ENCODE data around the gene LHFPL5. TPM values are rescaled to one million over a fixed set of nuclear protein-coding genes. Genes with fewer than 3 reads are reported as not detected.

The LHFPL5 gene
- total RNA-seq, 1 experiment from 2014 or later, result 0.71 TPM

DNA sequence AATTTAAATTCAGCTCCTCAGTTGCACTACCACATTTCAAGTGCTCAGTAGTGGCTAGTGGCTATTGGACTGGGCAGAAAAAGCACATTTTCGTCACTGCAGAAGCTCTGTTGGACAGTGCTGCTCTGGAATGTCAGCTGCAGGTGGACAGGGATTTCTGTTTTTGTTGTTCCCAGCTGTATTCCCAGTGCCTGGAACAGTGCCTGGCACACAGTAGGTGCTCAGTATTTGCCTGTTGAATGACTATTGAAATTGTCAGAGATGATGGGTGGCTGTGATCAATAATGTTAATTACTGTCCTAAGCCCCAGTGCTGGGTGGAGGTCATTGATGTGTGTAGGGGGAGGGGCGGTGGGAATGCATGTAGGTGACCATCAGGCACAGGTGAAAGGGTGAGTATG lies 18.9 kb upstream of the LHFPL5 start:
- no peak overlapping the region for H3K9ac ChIP-seq (ENCODE audit: low read length)
- H3K4me1 ChIP-seq (ENCODE audit: control insufficient read depth in 1 of 2, insufficient read depth in 2 of 2, low read length in 2 of 2), result peaks cover 6 to 10% of the 10 kb centered on the region in 2 experiments; a peak in 3 of 4 replicates
- DNase-seq (ENCODE audit: low read depth, low spot score), result no peak
- H4K20me1 ChIP-seq (ENCODE audit: insufficient read depth), result no peaks in the 10 kb centered on the region
- no peak overlapping the region for H3K4me3 ChIP-seq (replicated peaks in 1 of 2; ENCODE audit: low read depth in 1 of 2, low read length in 2 of 2)
- H3K27me3 ChIP-seq (ENCODE audit: insufficient read depth, low read length), result peaks cover 21% of the 10 kb centered on the region; the same call in 1 of the 2 replicates
- intact Hi-C loops (cut with micrococcal nuclease), result no loop called here
- H3K9me2 ChIP-seq (ENCODE audit: insufficient read depth), result no peaks in the 10 kb centered on the region
- ChIA-PET POLR2A (no interaction called here), CTCF (no interaction called here), RAD21 (ENCODE audit: low non-redundant PET in 1 of 2, low total read pairs in 2 of 2, uncharacterized antibody in 2 of 2, unreplicated experiment in 2 of 2) (no interaction called here)
- H3K79me2 ChIP-seq (ENCODE audit: insufficient read depth, low read length), result no peaks in the 10 kb centered on the region
- no peaks in the 10 kb centered on the region for H3K36me3 ChIP-seq (ENCODE audit: control insufficient read depth in 1 of 2, insufficient read depth in 2 of 2, low read length in 2 of 2)
- ATAC-seq, result no peak
- H3K4me2 ChIP-seq (ENCODE audit: low read length), result no peak overlapping the region
- no peaks in the 10 kb centered on the region for H3K9me3 ChIP-seq (ENCODE audit: control insufficient read depth in 1 of 2, insufficient read depth in 1 of 2, low read depth in 1 of 2, low read length in 2 of 2)
- TF ChIP-seq TCF7L2 (IDR thresholded peaks at IDR 0.05; ENCODE audit: borderline replicate concordance, extremely low read depth, insufficient read depth, insufficient read length), result no peak
- no peak overlapping the region for H2AFZ ChIP-seq (ENCODE audit: low read depth, low read length, poor library complexity, severe bottlenecking)
- H3K27ac ChIP-seq (ENCODE audit: low read depth, low read length), result no peak overlapping the region
- no TSS peak for BruUV-seq (replicated peaks)

DNA sequence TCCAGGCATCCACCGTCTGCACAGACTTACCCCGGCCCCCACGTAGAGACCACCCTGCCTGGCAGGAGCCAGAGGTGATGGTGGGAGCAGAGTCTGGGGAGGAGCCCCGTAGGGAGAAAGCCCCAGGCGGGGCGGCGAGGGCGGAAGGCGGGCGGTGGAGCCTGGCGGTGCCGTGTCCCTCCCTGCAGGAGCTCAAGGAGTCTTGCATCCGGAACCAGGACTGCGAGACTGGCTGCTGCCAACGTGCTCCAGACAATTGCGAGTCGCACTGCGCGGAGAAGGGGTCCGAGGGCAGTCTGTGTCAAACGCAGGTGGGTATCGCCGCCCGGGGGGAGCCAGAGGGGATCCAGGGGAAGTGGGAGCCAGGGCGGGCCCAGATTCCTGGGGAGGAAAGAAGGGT lies 18.3 kb upstream of the LHFPL5 start:
- no peak for ATAC-seq
- Histone ChIP-seq H3K27me3 (ENCODE audit: insufficient read depth, low read length) (peaks cover 21% of the 10 kb centered on the region; the same call in 1 of the 2 replicates), H3K9me2 (ENCODE audit: insufficient read depth) (no peaks in the 10 kb centered on the region), H3K27ac (ENCODE audit: low read depth, low read length) (no peak overlapping the region), H3K9me3 (ENCODE audit: control insufficient read depth in 1 of 2, insufficient read depth in 1 of 2, low read depth in 1 of 2, low read length in 2 of 2) (no peaks in the 10 kb centered on the region), H3K4me2 (ENCODE audit: low read length) (no peak overlapping the region), H3K4me3 (replicated peaks in 1 of 2; ENCODE audit: low read depth in 1 of 2, low read length in 2 of 2) (no peak overlapping the region), H3K36me3 (ENCODE audit: control insufficient read depth in 1 of 2, insufficient read depth in 2 of 2, low read length in 2 of 2) (no peaks in the 10 kb centered on the region), H2AFZ (ENCODE audit: low read depth, low read length, poor library complexity, severe bottlenecking) (no peak overlapping the region), H3K9ac (ENCODE audit: low read length) (no peak overlapping the region), H4K20me1 (ENCODE audit: insufficient read depth) (no peaks in the 10 kb centered on the region), H3K79me2 (ENCODE audit: insufficient read depth, low read length) (no peaks in the 10 kb centered on the region), H3K4me1 (ENCODE audit: control insufficient read depth in 1 of 2, insufficient read depth in 2 of 2, low read length in 2 of 2) (peaks cover 6 to 9% of the 10 kb centered on the region in 2 experiments; a peak in 3 of 4 replicates)
- POLR2A ChIA-PET, result no interaction called here
- intact Hi-C loops (cut with micrococcal nuclease), result no loop called here
- CTCF ChIA-PET, result no interaction called here
- RAD21 ChIA-PET (ENCODE audit: low non-redundant PET in 1 of 2, low total read pairs in 2 of 2, uncharacterized antibody in 2 of 2, unreplicated experiment in 2 of 2), result no interaction called here
- TF ChIP-seq TCF7L2 (IDR thresholded peaks at IDR 0.05; ENCODE audit: borderline replicate concordance, extremely low read depth, insufficient read depth, insufficient read length), result no peak
- TF ChIP-seq CBX3 (IDR thresholded peaks at IDR 0.05; ENCODE audit: low read depth), result no peak
- TF ChIP-seq, protein P1, sequence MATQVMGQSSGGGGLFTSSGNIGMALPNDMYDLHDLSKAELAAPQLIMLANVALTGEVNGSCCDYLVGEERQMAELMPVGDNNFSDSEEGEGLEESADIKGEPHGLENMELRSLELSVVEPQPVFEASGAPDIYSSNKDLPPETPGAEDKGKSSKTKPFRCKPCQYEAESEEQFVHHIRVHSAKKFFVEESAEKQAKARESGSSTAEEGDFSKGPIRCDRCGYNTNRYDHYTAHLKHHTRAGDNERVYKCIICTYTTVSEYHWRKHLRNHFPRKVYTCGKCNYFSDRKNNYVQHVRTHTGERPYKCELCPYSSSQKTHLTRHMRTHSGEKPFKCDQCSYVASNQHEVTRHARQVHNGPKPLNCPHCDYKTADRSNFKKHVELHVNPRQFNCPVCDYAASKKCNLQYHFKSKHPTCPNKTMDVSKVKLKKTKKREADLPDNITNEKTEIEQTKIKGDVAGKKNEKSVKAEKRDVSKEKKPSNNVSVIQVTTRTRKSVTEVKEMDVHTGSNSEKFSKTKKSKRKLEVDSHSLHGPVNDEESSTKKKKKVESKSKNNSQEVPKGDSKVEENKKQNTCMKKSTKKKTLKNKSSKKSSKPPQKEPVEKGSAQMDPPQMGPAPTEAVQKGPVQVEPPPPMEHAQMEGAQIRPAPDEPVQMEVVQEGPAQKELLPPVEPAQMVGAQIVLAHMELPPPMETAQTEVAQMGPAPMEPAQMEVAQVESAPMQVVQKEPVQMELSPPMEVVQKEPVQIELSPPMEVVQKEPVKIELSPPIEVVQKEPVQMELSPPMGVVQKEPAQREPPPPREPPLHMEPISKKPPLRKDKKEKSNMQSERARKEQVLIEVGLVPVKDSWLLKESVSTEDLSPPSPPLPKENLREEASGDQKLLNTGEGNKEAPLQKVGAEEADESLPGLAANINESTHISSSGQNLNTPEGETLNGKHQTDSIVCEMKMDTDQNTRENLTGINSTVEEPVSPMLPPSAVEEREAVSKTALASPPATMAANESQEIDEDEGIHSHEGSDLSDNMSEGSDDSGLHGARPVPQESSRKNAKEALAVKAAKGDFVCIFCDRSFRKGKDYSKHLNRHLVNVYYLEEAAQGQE (IDR thresholded peaks at IDR 0.05; ENCODE audit: low read depth), result no peak
- no peak for TF ChIP-seq EZH2 (IDR thresholded peaks at IDR 0.05)
- no peak for TF ChIP-seq FOSL1 (IDR thresholded peaks at IDR 0.05; ENCODE audit: low read depth)
- no peak for TF ChIP-seq YY1 (IDR thresholded peaks at IDR 0.05; ENCODE audit: extremely low read depth, insufficient replicate concordance, low read depth, low read length)
- no peak for TF ChIP-seq ZNF274 (IDR thresholded peaks at IDR 0.05; ENCODE audit: low read depth, low read length)
- TF ChIP-seq, protein P2, sequence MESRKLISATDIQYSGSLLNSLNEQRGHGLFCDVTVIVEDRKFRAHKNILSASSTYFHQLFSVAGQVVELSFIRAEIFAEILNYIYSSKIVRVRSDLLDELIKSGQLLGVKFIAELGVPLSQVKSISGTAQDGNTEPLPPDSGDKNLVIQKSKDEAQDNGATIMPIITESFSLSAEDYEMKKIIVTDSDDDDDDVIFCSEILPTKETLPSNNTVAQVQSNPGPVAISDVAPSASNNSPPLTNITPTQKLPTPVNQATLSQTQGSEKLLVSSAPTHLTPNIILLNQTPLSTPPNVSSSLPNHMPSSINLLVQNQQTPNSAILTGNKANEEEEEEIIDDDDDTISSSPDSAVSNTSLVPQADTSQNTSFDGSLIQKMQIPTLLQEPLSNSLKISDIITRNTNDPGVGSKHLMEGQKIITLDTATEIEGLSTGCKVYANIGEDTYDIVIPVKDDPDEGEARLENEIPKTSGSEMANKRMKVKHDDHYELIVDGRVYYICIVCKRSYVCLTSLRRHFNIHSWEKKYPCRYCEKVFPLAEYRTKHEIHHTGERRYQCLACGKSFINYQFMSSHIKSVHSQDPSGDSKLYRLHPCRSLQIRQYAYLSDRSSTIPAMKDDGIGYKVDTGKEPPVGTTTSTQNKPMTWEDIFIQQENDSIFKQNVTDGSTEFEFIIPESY (IDR thresholded peaks at IDR 0.05; ENCODE audit: extremely low read depth, insufficient replicate concordance, low read length), result no peak
- TF ChIP-seq, protein P3, sequence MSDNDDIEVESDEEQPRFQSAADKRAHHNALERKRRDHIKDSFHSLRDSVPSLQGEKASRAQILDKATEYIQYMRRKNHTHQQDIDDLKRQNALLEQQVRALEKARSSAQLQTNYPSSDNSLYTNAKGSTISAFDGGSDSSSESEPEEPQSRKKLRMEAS (IDR thresholded peaks at IDR 0.05), result no peak
- TF ChIP-seq ZFX (IDR thresholded peaks at IDR 0.05), result no peak
- no peak for DNase-seq (ENCODE audit: low read depth, low spot score)
- no TSS peak for BruUV-seq (replicated peaks)
